Suprapubic skin (tissue), 4 donors: Measurements from ENCODE around the gene ATXN10.

Experiments
- CTCF ChIP-seq, 2 donors: fragments of 200-600 bp in 1 of 2; fragments of 450-650 bp in 1 of 2; sonication (generic) in 1 of 2; IDR thresholded peaks; one replicate each; pipeline ENCODE4 v1.5.1; 2016 to 2019; ENCODE audit warnings: antibody characterized with exemption in 2 of 2, mild to moderate bottlenecking in 1 of 2, moderate library complexity in 1 of 2
- EP300 ChIP-seq: sonication (generic); formaldehyde crosslinking; IDR thresholded peaks from one replicate; pipeline ENCODE4 v1.6.1; 2017; ENCODE audit warnings: antibody characterized with exemption
- POLR2A ChIP-seq, 2 donors: fragments of 450-650 bp; IDR thresholded peaks; one replicate each; pipeline ENCODE4 v1.6.1; 2017; ENCODE audit warnings: antibody characterized with exemption in 2 of 2, mild to moderate bottlenecking in 2 of 2, moderate library complexity in 2 of 2
- POLR2AphosphoS5 ChIP-seq, 3 donors: sonication (generic); formaldehyde crosslinking; IDR thresholded peaks; one replicate each; pipeline ENCODE4 v1.6.1; 2017; ENCODE audit warnings: antibody characterized with exemption in 3 of 3

GRCh38 chr22:45804986-45805325 is 133.3 kb downstream of the ATXN10 start:
- TF ChIP-seq POLR2A (IDR thresholded peaks at IDR 0.05), result no peak
- no peak for TF ChIP-seq CTCF (IDR thresholded peaks at IDR 0.05)
- no peak for TF ChIP-seq EP300
- no peak for TF ChIP-seq POLR2AphosphoS5 (IDR thresholded peaks at IDR 0.05)
